Thoracic aorta (tissue), 2 donors: Measurements from ENCODE around the gene MDP1. TPM values are rescaled to one million over a fixed set of nuclear protein-coding genes. Genes with fewer than 3 reads are reported as not detected.
A peak's percentile ranks its signal among the peaks of the same experiment; 100 is the strongest.

ENCODE experiments used
- ATAC-seq: fragments of 150-250 bp; one replicate; pipeline ENCODE4 v1.8.0; 2017; ENCODE audit warnings: low read depth; ENCODE audit not compliant: insufficient number of reproducible peaks, low FRiP score
- DNase-seq: peaks from one replicate; pipeline ENCODE4 v3.0.0-alpha.2; 2020; ENCODE audit warnings: low spot score
- H3K27ac ChIP-seq, 2 donors: fragments of 200-600 bp; sonication (generic); 1 replicate in 1 of 2; 2 replicates in 1 of 2; pipeline ENCODE4 v1.5.1; 2016; ENCODE audit warnings: mild to moderate bottlenecking in 2 of 2, moderate library complexity in 2 of 2
- H3K27me3 ChIP-seq: fragments of 200-600 bp; sonication (generic); replicated peaks from 2 replicates; pipeline ENCODE4 v1.6.0; 2016; ENCODE audit warnings: mild to moderate bottlenecking; ENCODE audit not compliant: insufficient read depth
- H3K36me3 ChIP-seq: fragments of 200-600 bp; sonication (generic); one replicate; pipeline ENCODE4 v1.5.1; 2016
- H3K4me1 ChIP-seq, 2 donors: fragments of 200-600 bp; sonication (generic); 1 replicate in 1 of 2; 2 replicates in 1 of 2; pipeline versions ENCODE4 v1.5.1 to v1.6.0; 2016; ENCODE audit warnings: low read depth in 2 of 2, mild to moderate bottlenecking in 1 of 2; ENCODE audit not compliant: control insufficient read depth in 1 of 2
- H3K4me3 ChIP-seq: fragments of 200-600 bp; sonication (generic); 2 replicates; pipeline ENCODE4 v1.5.1; 2016; ENCODE audit warnings: mild to moderate bottlenecking
- H3K9me3 ChIP-seq: fragments of 200-600 bp; sonication (generic); 2 replicates; pipeline ENCODE4 v1.5.1; 2016
- total RNA-seq, 2 donors: library from RNA; depleted of rRNA; stranded (reverse); fragments of >200 nt; gene quantifications; one replicate each; pipeline versions ENCODE4 v1.1.0 to v1.2.3, GENCODE V29; 2016
- TF ChIP-seq, protein P1 (sequence below): fragments of 200-600 bp; sonication (generic); IDR thresholded peaks from one replicate; pipeline ENCODE4 v1.5.1; 2019; ENCODE audit warnings: antibody characterized with exemption

The MDP1 gene
- total RNA-seq, 2 donors from 2014 or later, result 15.7 to 24.0 TPM

DNA sequence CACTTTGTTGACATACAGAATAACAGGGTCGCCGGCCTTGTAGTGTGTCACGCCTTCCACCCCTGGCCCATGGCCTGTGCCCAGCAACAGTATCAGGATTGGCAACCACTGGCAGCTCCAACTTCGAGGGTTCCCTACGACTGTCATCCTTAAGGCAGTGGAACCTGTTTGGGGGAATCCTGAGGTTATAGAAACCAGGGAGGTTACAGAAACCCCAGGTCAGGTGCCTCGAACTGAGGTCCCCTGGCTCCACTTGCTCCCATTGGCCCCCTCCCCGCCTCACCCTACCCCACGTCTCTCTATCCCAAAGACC is 21.0 kb downstream of the MDP1 start:
- Histone ChIP-seq H3K4me1 (peaks cover 11 to 27% of the 10 kb centered on the region in 2 donors), H3K36me3 (peaks cover 11% of the 10 kb centered on the region), H3K9me3 (no peaks in the 10 kb centered on the region), H3K27me3 (no peaks in the 10 kb centered on the region), H3K27ac (peak overlapping the region; percentile 91 to 93), H3K4me3 (peak overlapping the region; percentile 88)
- ATAC-seq (no peak), DNase-seq (no peak)
- TF ChIP-seq, protein P1, sequence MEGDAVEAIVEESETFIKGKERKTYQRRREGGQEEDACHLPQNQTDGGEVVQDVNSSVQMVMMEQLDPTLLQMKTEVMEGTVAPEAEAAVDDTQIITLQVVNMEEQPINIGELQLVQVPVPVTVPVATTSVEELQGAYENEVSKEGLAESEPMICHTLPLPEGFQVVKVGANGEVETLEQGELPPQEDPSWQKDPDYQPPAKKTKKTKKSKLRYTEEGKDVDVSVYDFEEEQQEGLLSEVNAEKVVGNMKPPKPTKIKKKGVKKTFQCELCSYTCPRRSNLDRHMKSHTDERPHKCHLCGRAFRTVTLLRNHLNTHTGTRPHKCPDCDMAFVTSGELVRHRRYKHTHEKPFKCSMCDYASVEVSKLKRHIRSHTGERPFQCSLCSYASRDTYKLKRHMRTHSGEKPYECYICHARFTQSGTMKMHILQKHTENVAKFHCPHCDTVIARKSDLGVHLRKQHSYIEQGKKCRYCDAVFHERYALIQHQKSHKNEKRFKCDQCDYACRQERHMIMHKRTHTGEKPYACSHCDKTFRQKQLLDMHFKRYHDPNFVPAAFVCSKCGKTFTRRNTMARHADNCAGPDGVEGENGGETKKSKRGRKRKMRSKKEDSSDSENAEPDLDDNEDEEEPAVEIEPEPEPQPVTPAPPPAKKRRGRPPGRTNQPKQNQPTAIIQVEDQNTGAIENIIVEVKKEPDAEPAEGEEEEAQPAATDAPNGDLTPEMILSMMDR, result no peak

DNA sequence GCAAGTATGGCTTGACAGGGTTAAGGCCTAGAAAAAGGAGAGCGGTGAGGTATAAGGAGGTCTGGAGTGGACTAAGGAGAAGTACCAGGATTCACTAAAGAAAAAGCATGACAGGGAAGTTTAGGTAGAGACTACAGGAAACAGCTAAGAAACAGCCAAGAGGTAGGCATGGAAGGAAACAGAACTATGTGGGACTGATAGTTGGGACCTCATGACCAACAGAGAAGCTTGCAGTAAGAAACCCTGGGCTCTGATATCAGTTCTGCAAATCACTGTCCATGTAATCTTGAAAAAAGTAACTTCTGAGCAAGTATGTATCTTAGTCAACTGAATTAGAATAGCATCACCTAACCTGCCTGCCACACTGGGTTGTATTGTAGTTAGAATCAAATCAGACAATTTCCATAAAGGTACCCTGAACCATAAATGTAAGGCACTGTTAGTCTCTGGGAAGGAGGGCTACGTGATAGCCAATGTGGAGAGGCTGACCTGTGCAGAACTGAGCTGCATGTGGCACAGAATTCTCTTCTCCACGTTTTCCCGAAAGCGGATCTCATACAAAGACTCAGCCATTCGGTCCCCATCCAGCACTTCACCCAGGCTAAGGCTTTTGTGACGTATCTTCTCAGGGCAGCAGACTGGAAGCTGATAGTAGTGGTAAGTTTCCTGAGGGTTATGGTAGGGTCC is 21.5 kb downstream of the MDP1 start:
- TF ChIP-seq, protein P1, result no peak
- Histone ChIP-seq H3K36me3 (peaks cover 10% of the 10 kb centered on the region), H3K4me3 (peak overlapping the region; percentile 88), H3K4me1 (peaks cover 11 to 27% of the 10 kb centered on the region in 2 donors), H3K27me3 (no peaks in the 10 kb centered on the region), H3K27ac (peak overlapping the region; percentile 91 to 93), H3K9me3 (no peaks in the 10 kb centered on the region)
- DNase-seq, result no peak
- ATAC-seq, result no peak

DNA sequence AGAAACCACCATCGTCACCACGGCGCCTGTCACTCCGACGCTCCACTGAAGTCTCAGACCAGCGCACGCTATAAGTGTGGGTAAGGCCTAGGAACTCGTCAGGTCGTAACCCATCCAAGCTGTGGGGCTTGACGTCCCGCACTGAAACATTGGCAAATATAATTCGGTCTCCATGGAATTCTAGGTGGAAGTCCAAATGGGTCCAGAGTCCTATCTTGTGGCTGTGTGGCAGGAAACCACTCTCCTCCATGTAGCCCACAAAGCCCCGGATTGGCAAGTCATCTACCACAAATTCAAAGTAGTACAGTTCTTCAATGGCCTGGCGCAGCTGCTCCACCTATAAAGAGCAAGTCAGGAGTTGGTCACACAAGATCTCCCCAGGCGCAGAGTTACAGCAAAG is 22.9 kb downstream of the MDP1 start:
- ATAC-seq, result no peak
- no peak for DNase-seq

DNA sequence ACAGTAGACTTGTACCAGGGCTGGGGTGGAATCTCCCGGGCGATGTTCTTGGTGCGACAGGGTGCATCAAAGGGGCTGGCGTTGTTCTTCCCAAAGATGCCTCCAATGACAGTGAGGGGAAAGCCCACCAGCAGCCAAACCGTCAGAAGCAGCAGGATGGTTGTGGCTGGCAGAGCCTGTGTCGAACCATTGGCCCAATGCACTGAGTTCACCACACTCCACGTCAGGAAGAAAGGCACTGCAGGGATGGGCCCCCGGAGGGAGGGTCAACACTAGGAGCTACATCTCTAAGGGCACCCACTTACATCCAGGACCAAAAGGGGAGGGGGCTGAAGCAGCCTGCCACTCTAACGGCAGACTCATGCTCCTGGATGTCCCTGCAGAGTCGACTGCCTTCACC is 25.4 kb downstream of the MDP1 start:
- H3K4me3 ChIP-seq, result no peak overlapping the region
- TF ChIP-seq, protein P1, result no peak
- DNase-seq (no peak), ATAC-seq (no peak)
- no peaks in the 10 kb centered on the region for H3K9me3 ChIP-seq
- no peaks in the 10 kb centered on the region for H3K27me3 ChIP-seq
- H3K36me3 ChIP-seq, result peaks cover 15% of the 10 kb centered on the region
- H3K27ac ChIP-seq, result no peak overlapping the region
- H3K4me1 ChIP-seq, result peaks cover 5 to 22% of the 10 kb centered on the region in 2 donors

More for the DNA sequence above, 22.9 kb downstream of the MDP1 start:
- H3K4me3 ChIP-seq, result no peak overlapping the region
- TF ChIP-seq, protein P1, result no peak
- H3K27ac ChIP-seq, result no peak overlapping the region
- H3K36me3 ChIP-seq, result peaks cover 10% of the 10 kb centered on the region
- H3K9me3 ChIP-seq, result no peaks in the 10 kb centered on the region
- no peaks in the 10 kb centered on the region for H3K27me3 ChIP-seq
- peaks cover 14 to 31% of the 10 kb centered on the region in 2 donors for H3K4me1 ChIP-seq

DNA sequence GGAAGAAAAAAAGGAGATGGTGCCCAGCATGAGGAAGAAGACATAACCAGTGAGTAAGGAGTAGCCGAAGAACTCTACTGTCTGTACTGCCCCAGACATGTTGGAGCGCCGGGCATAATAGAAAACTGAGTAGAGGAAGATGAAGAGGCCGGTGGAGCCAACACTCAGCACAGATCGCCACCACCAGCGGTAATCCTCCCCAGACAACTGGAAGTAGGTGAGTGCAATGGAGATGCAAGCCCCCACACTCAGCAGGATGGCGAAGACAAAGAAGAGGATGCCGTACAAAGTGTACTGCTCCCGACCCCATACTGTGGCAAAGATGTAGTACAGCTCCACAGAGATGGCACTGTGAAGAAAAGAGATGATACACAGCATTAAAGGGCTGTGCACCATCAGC is 26.4 kb downstream of the MDP1 start:
- Histone ChIP-seq H3K36me3 (peaks cover 24% of the 10 kb centered on the region), H3K4me3 (no peak overlapping the region)

More for the DNA sequence above, 26.4 kb downstream of the MDP1 start:
- Histone ChIP-seq H3K27ac (no peak overlapping the region), H3K4me1 (peaks cover 5 to 18% of the 10 kb centered on the region in 2 donors), H3K27me3 (no peaks in the 10 kb centered on the region), H3K9me3 (no peaks in the 10 kb centered on the region)
- TF ChIP-seq, protein P1, result no peak
- no peak for ATAC-seq
- DNase-seq, result no peak
